ENCODE measurements around the gene RHOXF1. TPM values are rescaled to one million over a fixed set of nuclear protein-coding genes. Genes with fewer than 3 reads are reported as not detected.
A peak's percentile ranks its signal among the peaks of the same experiment; 100 is the strongest.

RHOXF1 gene
- polyA plus RNA-seq, 1 experiment: not detected

- no peak for DNase-seq (ENCODE audit: low read depth, low spot score)
- POLR2A ChIA-PET: no interaction called here
- no peak for TF ChIP-seq CTCF (IDR thresholded peaks at IDR 0.05; ENCODE audit: low read depth, low read length)
- CTCF ChIA-PET: no interaction called here
- no peak overlapping the region for H3K27ac ChIP-seq (ENCODE audit: low read depth, low read length)
- H3K27me3 ChIP-seq (ENCODE audit: control insufficient read depth, insufficient read depth, low read length): no peaks in the 10 kb centered on the region
- H3K9me3 ChIP-seq (ENCODE audit: control insufficient read depth, insufficient read depth, low read length): peaks cover 3% of the 10 kb centered on the region; the same call in 1 of the 2 replicates
- H3K4me3 ChIP-seq (ENCODE audit: low read depth, low read length): no peak overlapping the region
Observed at GRCh38 chrX:120145295-120145925, 29.7 kb upstream of the RHOXF1 start.

- H3K4me3 ChIP-seq (ENCODE audit: low read depth, low read length): peak overlapping the region; percentile 35
- no peak for DNase-seq (ENCODE audit: low read depth, low spot score)
- peaks cover 3% of the 10 kb centered on the region; the same call in 1 of the 2 replicates for H3K9me3 ChIP-seq (ENCODE audit: control insufficient read depth, insufficient read depth, low read length)
- peak overlapping the region; percentile 65 for H3K27ac ChIP-seq (ENCODE audit: low read depth, low read length)
- CTCF ChIA-PET: no interaction called here
- POLR2A ChIA-PET: no interaction called here
- TF ChIP-seq CTCF (IDR thresholded peaks at IDR 0.05; ENCODE audit: low read depth, low read length): no peak
- no peaks in the 10 kb centered on the region for H3K27me3 ChIP-seq (ENCODE audit: control insufficient read depth, insufficient read depth, low read length)
Observed at GRCh38 chrX:120144178-120144844, 28.6 kb upstream of the RHOXF1 start.

DNA sequence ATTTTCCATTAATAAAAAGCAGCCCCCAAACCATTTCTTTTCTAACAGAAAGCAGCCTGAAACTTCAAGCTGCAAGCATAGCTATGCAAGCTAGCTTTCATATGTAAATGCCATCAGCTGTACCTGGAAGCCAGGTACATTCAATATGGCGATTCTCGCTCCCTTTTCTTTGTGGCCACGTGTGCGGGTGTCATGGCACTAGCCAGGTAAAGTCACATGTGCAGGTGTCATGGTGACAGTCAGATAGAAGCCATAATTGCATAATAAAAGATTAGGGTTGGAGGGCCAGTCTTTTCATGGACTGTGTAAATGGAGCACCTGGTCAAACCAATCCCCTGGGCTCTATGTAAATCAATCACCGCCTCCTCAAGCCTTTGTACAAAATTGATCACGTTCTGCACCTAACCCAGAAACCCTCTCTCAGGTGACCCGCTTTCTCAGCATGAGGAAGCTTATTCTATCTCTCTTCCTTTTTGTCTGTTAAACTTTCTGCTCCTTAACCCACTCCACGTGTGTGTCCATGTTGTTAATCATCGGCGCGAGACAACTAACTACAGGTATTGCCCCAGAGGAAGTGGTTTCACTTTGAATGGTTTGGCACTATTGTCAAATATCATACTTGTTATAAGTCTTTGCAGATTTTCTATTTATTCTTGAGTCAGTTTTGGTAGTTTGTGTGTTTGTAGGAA is 24.7 kb upstream of the RHOXF1 start:
- H3K9me3 ChIP-seq (ENCODE audit: control insufficient read depth, insufficient read depth, low read length): no peaks in the 10 kb centered on the region
- H3K4me3 ChIP-seq (ENCODE audit: low read depth, low read length): no peak overlapping the region
- no peaks in the 10 kb centered on the region for H3K27me3 ChIP-seq (ENCODE audit: control insufficient read depth, insufficient read depth, low read length)
- TF ChIP-seq CTCF (IDR thresholded peaks at IDR 0.05; ENCODE audit: low read depth, low read length): no peak
- no peak overlapping the region for H3K27ac ChIP-seq (ENCODE audit: low read depth, low read length)
- ChIA-PET POLR2A (no interaction called here), CTCF (no interaction called here)
- DNase-seq (ENCODE audit: low read depth, low spot score): no peak

DNA sequence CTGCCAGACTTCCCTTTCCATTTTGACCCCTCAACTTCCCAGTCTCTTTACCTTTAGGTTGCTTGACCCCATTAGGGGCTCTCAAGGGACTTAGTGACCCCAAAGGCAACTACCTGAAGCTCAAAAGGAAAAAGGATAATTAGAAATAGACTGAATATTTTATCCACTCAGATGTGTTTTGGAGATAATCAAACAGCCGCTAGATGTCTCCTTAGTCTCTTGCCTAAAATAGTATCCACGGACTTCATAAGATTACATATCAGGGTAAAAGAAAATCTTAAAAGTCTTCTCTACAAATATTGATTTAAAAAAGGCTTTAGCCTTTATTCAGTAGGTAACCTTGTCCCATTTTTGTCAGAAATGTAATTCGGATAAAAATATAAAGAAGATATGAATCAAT is 21.7 kb upstream of the RHOXF1 start:
- H3K9me3 ChIP-seq (ENCODE audit: control insufficient read depth, insufficient read depth, low read length): no peaks in the 10 kb centered on the region
- no peak overlapping the region for H3K27ac ChIP-seq (ENCODE audit: low read depth, low read length)
- ChIA-PET CTCF (no interaction called here), POLR2A (no interaction called here)
- no peak for DNase-seq (ENCODE audit: low read depth, low spot score)
- no peak overlapping the region for H3K4me3 ChIP-seq (ENCODE audit: low read depth, low read length)
- no peak for TF ChIP-seq CTCF (IDR thresholded peaks at IDR 0.05; ENCODE audit: low read depth, low read length)
- H3K27me3 ChIP-seq (ENCODE audit: control insufficient read depth, insufficient read depth, low read length): no peaks in the 10 kb centered on the region

DNA sequence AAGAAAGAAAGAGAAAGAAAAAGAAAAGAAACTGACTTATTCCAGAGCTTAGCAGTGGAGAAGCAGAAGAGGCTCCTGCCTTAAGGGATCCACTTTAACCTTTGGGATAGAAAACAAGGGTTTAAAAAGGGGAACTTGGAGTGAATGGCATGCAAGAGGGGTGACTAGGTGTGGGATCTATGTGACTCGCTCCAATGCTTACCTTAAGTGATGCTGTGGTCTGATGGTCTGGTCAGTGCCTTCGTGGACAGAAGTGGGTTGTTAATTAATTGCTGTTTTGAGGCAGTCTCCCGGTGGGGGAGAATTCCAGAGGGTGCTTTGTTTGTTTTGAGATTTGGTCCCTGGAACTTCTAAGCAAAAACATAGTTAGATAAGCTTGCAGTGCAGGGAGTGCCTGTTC is 21.1 kb upstream of the RHOXF1 start:
- ChIA-PET POLR2A (no interaction called here), CTCF (no interaction called here)
- H3K27me3 ChIP-seq (ENCODE audit: control insufficient read depth, insufficient read depth, low read length): no peaks in the 10 kb centered on the region
- TF ChIP-seq CTCF (IDR thresholded peaks at IDR 0.05; ENCODE audit: low read depth, low read length): no peak
- no peak overlapping the region for H3K27ac ChIP-seq (ENCODE audit: low read depth, low read length)
- no peak for DNase-seq (ENCODE audit: low read depth, low spot score)
- H3K9me3 ChIP-seq (ENCODE audit: control insufficient read depth, insufficient read depth, low read length): no peaks in the 10 kb centered on the region
- H3K4me3 ChIP-seq (ENCODE audit: low read depth, low read length): no peak overlapping the region
